ENCODE measurements around the gene TPM4.
"Not testable (repeated sequence)": the region's sequence is repeated elsewhere in the genome, so short reads cannot be mapped to it uniquely, and the experiment has no call there.

TPM4 gene

DNA sequence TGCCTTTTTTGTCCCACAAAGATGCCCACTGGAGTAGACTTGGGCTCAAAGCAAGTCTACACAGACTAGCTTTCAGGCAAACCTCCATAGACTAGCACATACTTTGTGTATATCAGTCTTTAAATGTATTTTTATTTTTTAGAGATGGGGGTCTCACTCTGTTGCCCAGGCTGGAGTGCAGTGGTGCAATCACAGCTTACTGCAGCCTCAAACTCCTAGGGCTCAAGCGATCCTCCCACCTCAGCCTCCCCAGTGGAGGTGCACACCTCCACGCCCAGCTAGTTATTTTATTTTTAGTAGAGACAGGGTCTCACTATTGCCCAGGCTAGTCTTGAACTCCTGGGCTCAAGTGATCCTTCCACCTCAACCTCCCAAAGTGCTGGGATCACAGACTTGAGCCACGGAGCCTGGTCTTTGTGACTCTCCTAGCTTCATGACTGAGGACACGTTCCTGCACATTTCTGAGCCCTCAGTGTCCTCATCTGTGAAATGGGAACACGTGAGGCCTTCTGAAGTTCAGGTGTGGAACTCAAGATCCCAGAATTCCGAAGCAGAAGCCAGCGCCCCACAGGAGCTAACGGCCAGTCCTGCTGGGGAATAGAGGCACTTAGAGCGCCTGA, 5.1 kb upstream of the TPM4 start:
- DNase-seq (ENCODE audit: low read depth in 2 of 2, low spot score in 1 of 2) = no peak

DNA sequence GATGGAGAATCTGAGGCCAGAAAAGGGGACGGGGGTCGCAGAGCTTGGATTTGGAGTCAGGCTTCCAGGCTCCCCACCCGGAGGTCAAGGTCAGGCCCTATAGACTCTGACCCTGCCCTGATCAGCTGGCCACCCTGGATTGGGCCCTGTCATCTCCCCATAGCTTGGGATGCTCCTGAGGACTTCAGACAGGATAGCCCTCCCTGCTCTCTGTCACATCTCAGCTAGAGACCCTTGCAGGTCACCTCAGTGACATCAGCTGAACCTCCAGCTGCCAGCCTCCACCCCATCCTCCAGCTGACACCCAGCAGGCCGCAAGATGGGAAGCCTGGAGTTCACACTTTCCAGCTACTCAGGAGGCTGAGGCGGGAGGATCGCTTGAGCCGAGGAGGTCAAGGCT, 2.8 kb upstream of the TPM4 start:
- DNase-seq (ENCODE audit: low read depth in 2 of 2, low spot score in 1 of 2) = no peak

DNA sequence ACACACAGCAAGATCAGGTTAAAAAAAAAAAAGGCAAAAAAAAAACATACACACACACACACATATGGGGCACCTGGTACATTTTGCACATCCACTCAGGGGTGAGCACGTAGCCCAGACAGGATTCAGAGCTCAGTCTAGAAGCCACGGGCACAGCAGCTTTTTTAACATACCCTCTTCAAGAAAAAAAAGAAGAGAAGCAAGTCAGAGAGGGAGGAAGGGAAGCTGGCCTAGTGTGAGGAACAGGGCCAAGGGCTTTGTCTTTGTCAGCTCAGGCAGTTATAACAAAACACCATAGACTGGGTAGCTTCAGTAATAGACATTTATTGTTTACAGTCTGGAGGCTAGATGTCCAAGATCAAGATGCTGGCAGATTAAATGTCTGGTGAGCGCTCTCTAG, 2.3 kb upstream of the TPM4 start:
- DNase-seq (ENCODE audit: low read depth in 2 of 2, low spot score in 1 of 2) = no peak

DNA sequence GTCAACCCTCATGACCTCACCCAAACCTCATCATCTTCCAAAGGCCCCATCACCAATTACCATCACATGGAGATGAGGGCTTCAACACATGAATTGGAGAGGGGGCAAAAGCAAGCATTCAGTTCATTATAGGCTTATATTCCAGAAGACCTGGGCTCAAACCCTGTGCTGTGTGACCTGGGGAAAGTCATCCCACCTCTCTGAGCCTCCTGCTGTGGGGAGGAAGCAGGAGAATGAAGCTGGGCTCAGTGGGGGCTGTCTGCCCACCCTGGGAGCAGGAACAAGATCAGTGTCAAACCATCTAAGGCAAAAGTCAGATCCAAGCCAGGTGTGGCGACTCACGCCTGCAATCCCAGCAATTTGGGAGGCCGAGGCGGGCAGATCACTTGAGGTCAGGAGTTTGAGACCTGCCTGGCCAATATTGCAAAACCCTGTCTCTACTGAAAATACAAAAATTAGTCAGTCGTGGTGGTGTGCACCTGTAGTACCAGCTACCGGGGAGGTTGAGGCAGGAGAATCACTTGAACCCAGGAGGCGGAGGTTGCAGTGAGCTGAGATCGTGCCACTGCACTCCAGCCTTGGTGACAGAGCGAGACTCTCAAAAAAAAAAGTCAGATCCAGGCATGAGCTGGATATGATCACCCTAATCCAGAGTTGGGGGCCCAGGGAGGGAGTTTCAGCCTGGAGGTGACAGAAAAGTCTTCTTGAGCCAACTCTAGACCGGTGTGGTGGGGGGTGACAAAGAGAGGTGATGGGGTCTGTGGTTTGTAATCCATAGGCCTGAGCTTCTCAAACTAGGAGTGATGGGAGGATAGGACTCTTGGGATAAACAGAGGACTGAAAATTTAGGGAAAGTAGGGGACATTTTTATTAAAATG, 1.6 kb upstream of the TPM4 start:
- no peak for DNase-seq (ENCODE audit: low read depth in 2 of 2, low spot score in 1 of 2)

DNA sequence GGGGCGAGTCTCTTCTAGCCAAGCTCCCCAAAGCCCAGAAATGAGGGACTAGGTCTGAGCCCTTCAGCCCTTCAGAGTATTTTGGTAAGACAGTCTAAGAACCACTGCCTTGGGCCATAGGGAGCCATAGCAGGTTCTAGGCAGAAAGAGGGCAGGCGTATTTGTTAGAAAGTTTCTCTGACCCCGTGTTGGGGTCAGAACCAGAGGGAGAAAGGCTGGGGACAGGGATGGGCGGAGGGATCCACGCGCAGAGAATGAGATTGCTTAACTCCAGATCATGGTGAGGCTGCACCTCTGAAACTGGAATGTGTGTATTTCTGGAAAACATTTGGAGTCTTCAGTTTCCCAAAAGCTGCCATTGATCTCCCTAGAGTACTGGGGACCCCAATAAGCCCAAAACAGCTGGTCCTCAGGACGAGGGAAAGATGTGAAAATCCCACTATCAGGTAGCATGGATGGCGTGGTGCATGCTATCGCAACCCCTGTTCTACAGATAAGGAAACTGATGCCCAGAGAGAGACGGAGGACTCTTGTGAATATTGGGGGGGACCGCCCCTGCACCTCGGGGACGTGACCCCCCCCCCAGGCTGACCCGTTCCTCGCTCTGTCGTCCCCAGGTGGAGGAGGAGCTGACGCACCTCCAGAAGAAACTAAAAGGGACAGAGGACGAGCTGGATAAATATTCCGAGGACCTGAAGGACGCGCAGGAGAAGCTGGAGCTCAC, 703 bp upstream of the TPM4 start:
- DNase-seq (ENCODE audit: low read depth in 2 of 2, low spot score in 1 of 2) = no peak

DNA sequence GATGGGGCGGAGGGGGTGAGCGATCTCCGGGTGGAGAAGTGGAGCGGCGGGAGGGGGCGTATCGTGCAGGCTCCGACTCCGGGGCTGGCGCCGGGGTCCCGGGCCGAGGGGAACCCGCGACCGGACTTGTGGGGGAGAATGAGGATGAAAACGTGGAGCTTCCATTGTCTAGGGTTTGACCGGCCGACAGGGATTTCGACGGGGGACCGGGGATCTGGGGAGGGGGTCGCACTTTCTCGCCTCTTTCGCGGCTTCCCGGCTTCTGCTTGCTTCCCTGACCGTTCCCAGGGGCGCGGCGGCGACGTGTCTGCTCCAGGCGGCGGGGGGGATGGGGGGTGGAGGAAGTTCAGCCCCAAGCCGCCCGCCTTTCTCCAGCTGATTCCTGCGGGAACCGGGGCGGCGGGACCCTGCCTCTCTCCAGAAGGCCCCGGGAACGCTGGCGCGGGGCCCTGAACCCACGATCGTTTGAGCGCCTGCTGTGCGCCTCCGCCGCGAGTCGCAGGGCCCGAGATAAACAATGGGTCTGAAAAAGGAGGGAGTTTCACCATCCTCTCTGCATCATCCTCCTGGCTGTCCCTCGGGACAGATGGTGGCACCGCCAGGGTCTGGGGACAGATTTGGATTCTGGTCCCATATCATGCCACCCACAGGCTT, 790 bp downstream of the TPM4 start:
- no peak for DNase-seq (ENCODE audit: low read depth in 2 of 2, low spot score in 1 of 2)

DNA sequence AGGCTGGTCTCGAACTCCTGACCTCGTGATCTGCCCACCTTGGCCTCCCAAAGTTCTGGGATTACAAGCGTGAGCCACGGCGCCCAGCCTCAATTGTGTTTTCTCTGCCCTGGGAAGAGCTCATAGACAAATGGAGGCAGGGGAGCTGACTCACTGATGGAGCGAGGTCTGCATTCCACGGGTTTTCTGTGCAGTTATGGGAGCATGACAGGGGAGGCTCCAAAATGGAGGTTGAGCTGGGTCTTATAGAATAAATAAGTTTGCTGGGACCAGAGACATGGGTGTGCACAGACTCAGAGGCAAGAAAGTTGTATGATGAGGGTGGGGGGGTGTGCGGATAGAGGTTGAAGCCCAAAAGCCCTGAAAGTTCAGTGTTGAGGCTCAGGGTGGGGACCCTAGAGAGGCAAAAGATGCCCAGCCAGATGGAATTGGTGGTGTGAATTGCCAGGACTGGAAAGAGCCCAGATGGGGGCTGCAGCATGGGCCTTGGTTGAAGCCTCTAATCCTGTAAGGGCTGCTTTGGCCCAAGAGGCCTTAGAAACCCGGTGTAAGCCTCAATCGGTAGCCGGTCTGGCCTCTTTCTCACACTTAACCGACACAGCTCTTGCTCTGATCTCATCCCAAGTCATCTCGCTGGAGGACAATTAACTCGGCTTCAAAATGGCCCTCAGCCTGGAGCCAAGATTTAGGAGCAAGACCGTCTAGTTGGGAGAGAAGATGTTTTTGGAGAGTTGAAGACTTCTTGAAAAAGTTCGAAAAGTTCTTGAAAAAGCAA, 1.9 kb downstream of the TPM4 start:
- DNase-seq (ENCODE audit: low read depth in 2 of 2, low spot score in 1 of 2) = no peak

DNA sequence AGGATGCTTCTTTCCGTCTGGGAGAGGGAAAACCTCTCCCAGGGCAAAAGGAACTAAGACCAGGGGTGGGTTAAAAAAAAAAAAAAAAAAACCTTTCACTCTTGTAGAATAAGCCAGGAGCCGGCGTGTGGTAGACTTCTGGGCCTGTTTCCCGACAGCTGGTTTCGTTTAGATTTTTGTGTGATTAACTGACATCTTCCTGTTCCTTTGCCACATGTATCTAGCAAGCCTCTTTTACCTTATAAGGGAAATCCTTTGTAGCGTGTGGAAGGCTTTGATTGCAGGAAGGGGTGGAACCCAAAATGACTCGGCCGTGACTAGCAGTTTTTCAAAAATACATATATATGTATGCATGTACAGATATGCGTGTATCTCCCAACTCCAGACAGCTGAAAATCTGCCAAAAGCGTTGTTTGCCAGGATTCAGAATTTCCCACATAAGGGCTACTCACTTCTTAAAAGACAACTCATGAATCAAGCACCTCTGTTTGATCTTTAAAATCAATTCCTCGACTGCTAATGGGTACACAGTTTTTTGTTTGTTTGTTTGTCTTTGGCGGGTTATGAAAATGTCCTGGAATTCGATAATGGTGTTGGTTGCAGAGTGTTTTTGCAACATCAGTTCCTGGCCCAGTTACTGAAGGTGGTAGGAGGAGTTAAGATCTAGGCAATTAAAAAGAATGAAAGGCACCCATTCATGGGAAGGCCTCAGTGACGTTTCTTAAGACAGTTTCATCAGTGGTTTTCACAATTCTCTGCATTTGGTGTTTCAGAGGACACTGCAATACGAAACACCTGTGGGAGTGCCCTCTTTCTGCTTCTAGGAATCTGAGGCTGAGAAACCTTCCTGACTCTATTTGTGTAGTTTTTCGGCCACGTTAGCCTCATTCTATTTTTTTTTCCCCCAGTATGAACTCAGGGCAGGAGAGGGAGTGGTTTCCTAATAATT, 2.7 kb downstream of the TPM4 start:
- DNase-seq (ENCODE audit: low read depth in 2 of 2, low spot score in 1 of 2) = peak; percentile 35 to 50

DNA sequence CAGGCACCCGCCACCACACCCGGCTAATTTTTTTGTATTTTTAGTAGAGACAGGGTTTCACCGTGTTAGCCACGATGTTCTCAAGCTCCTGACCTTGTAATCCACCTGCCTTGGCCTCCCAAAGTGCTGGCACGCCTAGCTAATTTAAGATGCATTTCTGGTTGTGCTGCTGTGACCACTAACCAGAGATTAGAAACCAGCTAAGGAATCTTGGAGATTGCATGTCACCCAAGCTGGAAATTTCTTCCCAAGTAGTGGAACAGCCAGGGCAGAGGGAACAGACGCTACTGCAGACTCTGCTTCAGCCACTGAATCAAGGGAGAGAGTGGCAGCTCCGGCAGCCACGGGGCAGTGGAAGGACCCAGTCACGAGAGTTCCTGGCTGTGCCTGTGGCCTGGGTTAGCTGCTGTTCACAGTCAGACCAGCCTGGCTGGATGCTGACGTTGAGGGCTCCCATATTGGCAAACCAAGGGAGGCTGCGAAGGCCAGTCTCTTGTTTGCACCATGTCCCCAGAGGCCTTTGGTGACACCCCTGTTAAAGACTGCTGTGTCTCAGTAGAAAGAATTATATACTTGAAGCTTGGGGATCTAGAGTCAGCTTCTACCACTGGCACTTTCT, 7.9 kb downstream of the TPM4 start:
- no peak for DNase-seq (ENCODE audit: low read depth in 2 of 2, low spot score in 1 of 2)

DNA sequence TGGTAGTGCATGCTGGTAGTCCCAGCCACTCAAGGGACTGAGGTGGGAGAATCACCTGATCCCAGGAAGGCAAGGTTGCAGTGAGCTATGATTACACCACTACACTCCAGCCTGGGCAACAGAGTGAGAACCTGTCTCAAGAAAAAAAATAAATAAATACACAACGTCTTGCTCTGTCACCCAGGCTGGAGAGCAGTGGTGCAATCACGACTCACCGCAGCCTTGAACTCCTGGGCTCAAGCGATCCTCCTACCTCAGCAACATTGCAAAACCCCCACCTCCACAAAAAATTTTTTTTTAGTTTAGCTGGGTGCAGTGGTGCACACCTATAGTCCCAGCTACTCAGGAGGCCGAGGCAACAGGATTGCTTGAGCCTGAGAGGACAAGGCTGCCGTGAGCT, 8.8 kb downstream of the TPM4 start:
- DNase-seq (ENCODE audit: low read depth in 2 of 2, low spot score in 1 of 2) = no peak

DNA sequence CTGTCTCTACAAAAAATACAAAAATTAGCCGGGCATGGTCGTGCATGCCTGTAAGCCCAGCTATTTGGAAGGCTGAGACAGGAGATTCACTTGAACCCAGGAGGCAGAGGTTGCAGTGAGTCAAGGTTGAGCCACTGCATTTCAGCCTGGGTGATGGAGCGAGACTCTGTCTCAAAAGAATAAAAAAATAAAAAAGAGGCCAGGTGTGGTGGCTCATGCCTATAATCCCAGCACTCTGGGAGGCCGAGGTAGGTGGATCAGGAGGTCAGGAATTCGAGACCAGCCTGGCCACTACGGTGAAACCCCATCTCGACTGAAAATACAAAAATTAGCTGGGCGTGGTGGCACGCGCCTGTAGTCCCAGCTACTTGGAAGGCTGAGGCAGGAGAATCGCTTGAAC, 11.1 kb downstream of the TPM4 start:
- not testable (repeated sequence) for DNase-seq (ENCODE audit: low read depth in 2 of 2, low spot score in 1 of 2)

DNA sequence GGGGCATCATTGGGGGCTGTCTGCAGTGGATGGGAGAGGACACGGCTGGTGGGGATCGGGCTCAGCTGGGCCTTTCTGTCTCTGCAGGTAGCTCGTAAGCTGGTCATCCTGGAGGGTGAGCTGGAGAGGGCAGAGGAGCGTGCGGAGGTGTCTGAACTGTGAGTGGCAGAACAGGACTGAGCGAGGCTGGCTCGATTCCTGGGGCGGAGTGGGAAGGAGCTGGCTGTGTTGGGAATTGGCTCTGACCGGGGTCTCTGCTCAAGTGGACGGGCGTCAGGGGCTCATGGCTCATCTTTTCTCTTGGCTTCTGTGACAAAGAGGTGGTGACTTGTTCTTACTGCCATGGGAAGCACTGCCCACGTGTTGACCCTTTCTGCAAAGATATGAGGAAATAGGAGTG, 11.6 kb downstream of the TPM4 start:
- no peak for DNase-seq (ENCODE audit: low read depth in 2 of 2, low spot score in 1 of 2)

DNA sequence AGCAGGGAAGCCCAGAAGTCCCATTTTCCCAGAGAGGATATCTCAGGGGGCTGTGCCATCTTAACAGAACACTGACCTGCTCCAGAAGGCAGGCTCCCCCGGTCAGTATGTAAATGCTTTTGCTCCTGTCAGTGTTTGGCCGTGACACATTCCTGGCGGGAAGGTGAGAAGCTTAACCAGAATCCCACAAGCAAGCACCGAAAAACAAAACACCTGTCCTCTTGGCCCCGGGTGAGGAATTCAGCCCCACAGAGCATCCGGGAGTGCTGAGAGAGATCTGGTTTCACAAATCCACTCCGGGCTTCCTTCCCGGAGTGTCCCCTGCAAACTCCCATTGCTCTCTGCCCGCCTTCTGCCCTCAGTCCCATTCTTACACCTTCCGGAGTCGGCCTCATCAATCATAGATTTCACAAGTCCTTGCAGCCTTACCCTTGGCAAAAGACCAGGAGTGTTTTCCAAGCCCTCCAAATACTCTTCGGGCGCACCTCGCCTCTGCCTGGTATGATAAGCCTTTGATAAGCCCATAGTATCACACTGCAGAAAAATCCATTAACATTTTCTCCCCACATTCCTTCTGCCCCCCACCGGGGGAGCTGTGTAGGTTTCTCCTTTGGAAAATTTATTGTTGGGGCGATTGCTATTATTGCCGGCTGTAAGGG, 12.2 kb downstream of the TPM4 start:
- no peak for DNase-seq (ENCODE audit: low read depth in 2 of 2, low spot score in 1 of 2)

DNA sequence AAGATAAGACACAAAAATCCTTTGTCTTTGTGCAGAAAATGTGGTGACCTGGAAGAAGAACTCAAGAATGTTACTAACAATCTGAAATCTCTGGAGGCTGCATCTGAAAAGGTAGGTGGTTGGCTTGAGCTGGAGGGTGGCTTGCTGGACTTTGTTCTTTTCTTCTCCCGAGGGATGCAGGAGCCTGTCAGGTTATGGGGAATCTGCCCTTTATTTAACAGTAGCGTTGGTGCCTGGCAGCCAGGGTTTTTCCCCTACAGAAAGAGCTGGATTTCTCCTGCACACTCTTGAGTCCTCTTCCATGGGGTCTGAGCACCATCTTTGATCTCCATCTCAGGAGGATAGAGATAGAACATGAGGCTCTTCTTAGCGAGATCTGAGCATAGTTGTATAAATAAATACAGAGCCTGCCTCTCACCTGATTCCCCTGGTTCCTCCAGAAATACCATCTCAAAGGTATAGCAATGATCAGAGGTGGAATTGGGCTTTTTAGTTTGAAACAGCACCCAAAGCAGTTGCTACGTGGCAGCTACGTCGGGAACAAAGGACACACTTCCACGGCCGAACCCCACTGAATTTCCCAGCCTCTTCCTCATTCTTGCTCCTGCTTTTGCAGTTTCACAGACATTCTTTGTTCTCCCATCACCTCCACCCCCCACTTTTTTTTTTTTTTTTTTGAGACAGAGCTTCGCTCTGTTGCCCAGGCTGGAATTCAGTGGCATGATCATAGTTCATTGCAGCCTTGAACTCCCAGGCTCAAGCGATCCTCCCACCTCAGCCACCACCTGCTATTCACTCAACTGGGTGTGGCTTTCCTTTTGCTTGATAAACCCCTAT, 12.9 kb downstream of the TPM4 start:
- no peak for DNase-seq (ENCODE audit: low read depth in 2 of 2, low spot score in 1 of 2)

DNA sequence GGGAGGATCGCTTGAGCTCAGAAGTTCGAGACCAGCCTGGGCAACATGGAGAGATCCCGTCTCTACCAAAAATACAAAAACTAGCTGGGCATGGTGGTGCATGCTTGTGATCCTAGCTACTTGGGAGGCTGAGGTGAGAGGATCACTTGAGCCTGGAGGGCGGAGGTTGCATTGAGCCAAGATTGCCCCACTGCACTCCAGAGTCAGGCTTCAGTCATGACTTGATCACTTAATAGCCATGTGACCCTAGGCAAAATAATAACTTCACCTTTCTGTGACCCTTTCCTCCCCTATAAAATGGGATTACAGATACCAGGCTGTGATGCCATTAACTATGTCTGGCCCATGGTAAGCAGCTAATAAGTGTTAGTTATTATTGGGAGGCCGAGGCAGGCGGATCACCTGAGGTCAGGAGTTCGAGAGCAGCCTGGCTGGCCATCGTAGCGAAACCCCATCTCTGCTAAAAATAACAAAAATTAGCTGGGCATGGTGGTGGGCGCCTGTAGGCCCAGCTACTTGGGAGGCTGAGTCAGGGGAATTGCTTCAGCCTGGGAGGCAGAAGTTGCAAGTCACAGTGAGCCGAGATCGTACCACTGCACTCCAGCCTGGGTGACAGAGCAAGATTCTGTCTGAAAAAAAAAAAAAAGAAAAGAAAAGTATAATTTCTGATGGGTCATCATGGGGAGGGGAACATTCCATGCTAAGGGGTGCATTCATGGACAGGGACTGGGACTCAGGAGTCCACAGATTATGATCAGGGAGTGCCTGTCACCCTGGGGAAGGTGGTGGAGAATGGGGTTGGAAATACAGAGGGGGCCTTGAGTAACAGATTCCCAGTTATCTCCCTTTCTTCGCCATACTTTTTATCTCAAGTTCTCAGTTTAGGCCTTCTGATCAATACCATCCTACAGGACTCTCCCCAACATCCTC, 15.5 kb downstream of the TPM4 start:
- no peak for DNase-seq (ENCODE audit: low read depth in 2 of 2, low spot score in 1 of 2)

DNA sequence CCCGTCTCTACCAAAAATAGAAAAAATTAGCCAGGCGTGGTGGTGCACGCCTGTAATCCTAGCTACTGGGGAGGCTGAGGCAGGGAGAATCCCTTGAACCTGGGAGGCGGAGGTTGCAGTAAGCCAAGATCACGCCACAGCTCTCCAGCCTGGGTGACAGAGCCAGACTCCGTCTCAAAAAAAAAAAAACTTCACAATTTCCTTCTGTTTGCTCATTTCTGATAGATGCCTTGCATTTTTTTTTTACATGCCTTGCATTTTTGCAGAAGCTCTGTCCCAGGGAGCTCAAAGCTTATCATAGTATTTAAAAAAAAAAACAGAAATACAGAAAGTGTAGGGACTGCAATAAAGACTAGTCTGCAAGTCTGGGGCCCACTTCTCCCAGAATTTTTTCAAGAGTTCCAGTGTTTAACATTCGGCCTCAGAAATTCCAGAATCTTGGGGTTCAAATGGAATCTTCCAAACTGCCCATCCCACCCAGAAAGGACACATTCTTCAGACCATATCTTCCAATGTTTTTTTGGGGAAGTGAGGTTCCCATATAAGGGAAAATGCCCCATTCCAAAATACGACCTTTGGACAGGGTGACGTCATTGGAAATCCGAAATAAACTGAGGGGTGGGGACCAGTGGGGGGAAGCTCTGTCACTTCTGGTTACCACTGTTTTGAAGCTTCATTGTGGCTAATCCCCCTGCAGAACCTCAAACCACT, 18.2 kb downstream of the TPM4 start:
- DNase-seq (ENCODE audit: low read depth in 2 of 2, low spot score in 1 of 2) = no peak

Measured in stimulated activated CD8-positive, alpha-beta memory T cell treated with anti-CD3 and anti-CD28 coated beads, Interleukin-4, amount 100 ng/mL, for 1 hour (primary cell).